ENCODE data around the gene MCEMP1. TPM values are rescaled to one million over a fixed set of nuclear protein-coding genes. Genes with fewer than 3 reads are reported as not detected.

Gene MCEMP1
- total and polyA plus RNA-seq, 2 of the 4 experiments (the other 2 are of a cell fraction): 0.15 TPM; not detected in 1

GRCh38 chr19:7699417-7700401, 22.8 kb downstream of the MCEMP1 start (continued):
- no peak for TF ChIP-seq MXI1 (IDR thresholded peaks at IDR 0.05; ENCODE audit: borderline replicate concordance, low read depth, low read length)

GRCh38 chr19:7701049-7701653, 24.3 kb downstream of the MCEMP1 start:
- BruUV-seq (replicated peaks): no TSS peak
- Histone ChIP-seq H4K5ac (ENCODE audit: low read depth, low read length) (no peak overlapping the region), H3K9me1 (ENCODE audit: insufficient read depth, low read length) (no peaks in the 10 kb centered on the region), H3K4me2 (ENCODE audit: low read depth, low read length) (no peak overlapping the region), H3K36me3 (ENCODE audit: control insufficient read depth, insufficient read depth, low read length) (no peaks in the 10 kb centered on the region), H4K8ac (ENCODE audit: low read depth in 2 of 2, low read length in 2 of 2) (no peak overlapping the region), H2AK5ac (ENCODE audit: low read depth, low read length) (no peak overlapping the region), H2BK120ac (ENCODE audit: low read depth, low read length) (no peak overlapping the region), H4K20me1 (ENCODE audit: insufficient read depth, low read length) (no peaks in the 10 kb centered on the region), H3K18ac (ENCODE audit: low read depth, low read length) (no peak overlapping the region), H3K9me3 (ENCODE audit: control insufficient read depth, insufficient read depth, low read length) (no peaks in the 10 kb centered on the region), H2BK5ac (ENCODE audit: low read depth, low read length, poor library complexity, severe bottlenecking) (no peak overlapping the region), H3K14ac (replicated peaks; ENCODE audit: low read depth, low read length) (no peak overlapping the region), H3K4me1 (ENCODE audit: control insufficient read depth, insufficient read depth, low read length) (no peaks in the 10 kb centered on the region), H3K4ac (ENCODE audit: low read depth, low read length) (no peak overlapping the region), H3K27ac (ENCODE audit: insufficient read depth, low read length) (no peak overlapping the region), H2AFZ (replicated peaks; ENCODE audit: low read length, poor library complexity) (no peak overlapping the region), H2BK15ac (ENCODE audit: low read depth, low read length) (no peak overlapping the region), H3K4me3 (ENCODE audit: insufficient read depth, low read depth, low read length) (no peak overlapping the region), H2BK20ac (ENCODE audit: low read depth, low read length) (no peak overlapping the region), H3K79me1 (ENCODE audit: low read depth in 1 of 2, low read length in 2 of 2) (no peaks in the 10 kb centered on the region), H3K23ac (ENCODE audit: low read depth, low read length) (no peak overlapping the region), H3K9ac (ENCODE audit: low read depth, low read length) (no peak overlapping the region), H4K91ac (ENCODE audit: insufficient read depth, low read depth, low read length) (no peak overlapping the region), H2AK9ac (replicated peaks; ENCODE audit: low read depth, low read length, poor library complexity) (no peak overlapping the region), H3K27me3 (ENCODE audit: control insufficient read depth, insufficient read depth, low read length) (peaks cover 26% of the 10 kb centered on the region), H3K56ac (ENCODE audit: extremely low read depth, insufficient read depth, low read length) (no peak overlapping the region)
- 83% methylated on average over 2 of the region's 12 CpGs; no CpG with 5 or more reads in 1 of the 2 experiments for WGBS, 2 experiments (ENCODE audit: extremely low coverage in 2 of 2, insufficient read length in 1 of 2)
- intact Hi-C loops (cut with micrococcal nuclease): no loop called here
- DNase-seq (no peak), ATAC-seq (ENCODE audit: low read depth) (no peak)
- dilution Hi-C loops (cut with HindIII; ENCODE audit: low sequenced_read_pairs, unreplicated experiment): no loop called here
- CTCF ChIA-PET: no interaction called here
- no peak for TF ChIP-seq MAZ (IDR thresholded peaks at IDR 0.05; ENCODE audit: borderline replicate concordance, low read depth, low read length)
- no peak for TF ChIP-seq RAD21 (IDR thresholded peaks at IDR 0.05; ENCODE audit: low read length)
- TF ChIP-seq, protein P1, sequence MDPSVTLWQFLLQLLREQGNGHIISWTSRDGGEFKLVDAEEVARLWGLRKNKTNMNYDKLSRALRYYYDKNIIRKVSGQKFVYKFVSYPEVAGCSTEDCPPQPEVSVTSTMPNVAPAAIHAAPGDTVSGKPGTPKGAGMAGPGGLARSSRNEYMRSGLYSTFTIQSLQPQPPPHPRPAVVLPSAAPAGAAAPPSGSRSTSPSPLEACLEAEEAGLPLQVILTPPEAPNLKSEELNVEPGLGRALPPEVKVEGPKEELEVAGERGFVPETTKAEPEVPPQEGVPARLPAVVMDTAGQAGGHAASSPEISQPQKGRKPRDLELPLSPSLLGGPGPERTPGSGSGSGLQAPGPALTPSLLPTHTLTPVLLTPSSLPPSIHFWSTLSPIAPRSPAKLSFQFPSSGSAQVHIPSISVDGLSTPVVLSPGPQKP (IDR thresholded peaks at IDR 0.05; ENCODE audit: borderline replicate concordance, low read depth, low read length): no peak
- TF ChIP-seq MXI1 (IDR thresholded peaks at IDR 0.05; ENCODE audit: borderline replicate concordance, low read depth, low read length): no peak
- TF ChIP-seq USF2 (IDR thresholded peaks at IDR 0.05; ENCODE audit: low read depth, low read length): no peak
- no peak for TF ChIP-seq CHD1 (IDR thresholded peaks at IDR 0.05; ENCODE audit: low read depth, low read length)
- no peak for TF ChIP-seq SMC3 (IDR thresholded peaks at IDR 0.05; ENCODE audit: low read depth, low read length)
- POLR2A ChIA-PET (ENCODE audit: unreplicated experiment): no interaction called here
- in situ Hi-C loops (cut with MboI; ENCODE audit: low sequenced_read_pairs): no loop called here

Measured in IMR-90 (cell line).